ENCODE measurements around the gene WDR27.

Gene WDR27

DNA sequence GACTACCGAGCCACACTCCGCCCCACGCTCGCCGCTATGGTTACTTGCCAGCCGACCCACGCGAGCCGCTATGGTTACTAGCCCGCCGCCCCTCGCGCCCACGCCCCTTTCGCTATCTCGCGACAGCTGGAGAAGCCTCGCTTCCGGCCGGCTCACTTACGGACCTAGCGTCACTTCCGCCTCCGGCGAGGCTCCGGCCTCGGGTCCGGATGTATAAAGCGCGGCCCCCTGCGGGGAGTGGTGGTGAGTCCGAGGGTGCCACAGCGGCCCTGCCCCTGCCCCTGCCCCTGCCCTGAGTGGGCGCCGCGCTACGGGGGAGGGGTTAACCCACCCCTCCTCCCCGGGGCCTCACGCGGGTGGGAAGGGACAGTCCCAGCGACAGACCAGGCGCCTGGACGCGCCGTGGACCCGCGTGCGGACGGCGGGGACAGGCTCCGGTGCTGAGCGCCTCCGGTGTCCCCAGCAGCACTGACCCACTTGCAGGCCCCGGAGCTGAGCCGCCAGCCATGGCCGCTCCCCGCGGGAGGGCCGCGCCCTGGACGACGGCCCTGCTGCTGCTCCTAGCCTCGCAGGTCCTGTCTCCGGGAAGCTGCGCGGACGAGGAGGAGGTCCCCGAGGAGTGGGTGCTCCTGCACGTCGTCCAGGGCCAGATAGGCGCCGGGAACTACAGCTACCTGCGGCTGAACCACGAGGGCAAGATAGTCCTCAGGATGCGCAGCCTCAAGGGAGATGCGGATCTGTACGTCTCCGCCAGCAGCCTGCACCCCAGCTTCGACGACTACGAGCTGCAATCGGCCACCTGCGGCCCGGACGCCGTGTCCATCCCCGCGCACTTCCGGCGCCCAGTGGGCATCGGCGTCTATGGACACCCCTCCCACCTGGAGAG, at the start of gene WDR27, which contains the start of gene C6orf120:
Gene WDR27 (minus strand): TSS at position 76 of the 886 bp plus-strand sequence. CDS start 13,024 bp downstream, outside the sequence.
Gene C6orf120 (plus strand): TSS at position 173 of the 886 bp plus-strand sequence. CDS start 334 bp downstream, at position 507.
- peak within 1 kb of the TSS; percentile 82 for H2AFZ ChIP-seq (ENCODE audit: low read depth, low read length)
- peaks cover 39% of the 10 kb centered on the region for H3K4me1 ChIP-seq (ENCODE audit: insufficient read depth, low read length)
- H3K36me3 ChIP-seq (ENCODE audit: insufficient read depth, low read length): peaks cover 38% of the 10 kb centered on the region
- no peaks in the 10 kb centered on the region for H3K27me3 ChIP-seq (ENCODE audit: insufficient read depth, low read length)
- peaks cover 2% of the 10 kb centered on the region for H3K9me3 ChIP-seq (ENCODE audit: low read length)
- H3K4me3 ChIP-seq (ENCODE audit: low read length): peak within 1 kb of the TSS; percentile 91

DNA sequence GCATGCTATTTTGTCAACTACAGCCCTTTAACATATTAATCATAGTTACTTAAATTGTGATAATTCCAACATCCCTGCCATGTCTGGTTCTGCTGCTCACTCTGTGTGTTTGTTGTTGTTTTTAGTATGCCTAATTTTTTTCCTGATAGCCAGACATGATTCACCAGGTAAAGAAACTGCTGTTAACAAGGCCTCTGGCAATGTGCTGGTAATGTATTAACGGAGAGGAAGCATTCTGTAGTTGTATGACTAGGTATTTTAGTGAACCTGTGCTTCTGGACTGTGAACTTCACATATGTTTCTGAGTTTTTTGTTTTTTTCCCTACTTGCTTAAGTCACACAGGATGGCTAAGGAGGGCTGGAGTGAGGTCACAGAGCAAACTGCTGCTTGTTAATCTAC, 44.7 kb upstream of the WDR27 start:
- peaks cover 4% of the 10 kb centered on the region for H3K4me1 ChIP-seq (ENCODE audit: insufficient read depth, low read length)
- no peak overlapping the region for H2AFZ ChIP-seq (ENCODE audit: low read depth, low read length)
- H3K9me3 ChIP-seq (ENCODE audit: low read length): peaks cover 4% of the 10 kb centered on the region
- H3K36me3 ChIP-seq (ENCODE audit: insufficient read depth, low read length): no peaks in the 10 kb centered on the region
- no peak overlapping the region for H3K4me3 ChIP-seq (ENCODE audit: low read length)
- no peaks in the 10 kb centered on the region for H3K27me3 ChIP-seq (ENCODE audit: insufficient read depth, low read length)

- Histone ChIP-seq H3K9me3 (ENCODE audit: low read length) (peaks cover 4% of the 10 kb centered on the region), H3K4me1 (ENCODE audit: insufficient read depth, low read length) (peaks cover 4% of the 10 kb centered on the region), H2AFZ (ENCODE audit: low read depth, low read length) (no peak overlapping the region), H3K27me3 (ENCODE audit: insufficient read depth, low read length) (no peaks in the 10 kb centered on the region), H3K4me3 (ENCODE audit: low read length) (no peak overlapping the region), H3K36me3 (ENCODE audit: insufficient read depth, low read length) (no peaks in the 10 kb centered on the region)
These were observed 43.6 kb upstream of the WDR27 start for GRCh38 chr6:169745405-169745804.

DNA sequence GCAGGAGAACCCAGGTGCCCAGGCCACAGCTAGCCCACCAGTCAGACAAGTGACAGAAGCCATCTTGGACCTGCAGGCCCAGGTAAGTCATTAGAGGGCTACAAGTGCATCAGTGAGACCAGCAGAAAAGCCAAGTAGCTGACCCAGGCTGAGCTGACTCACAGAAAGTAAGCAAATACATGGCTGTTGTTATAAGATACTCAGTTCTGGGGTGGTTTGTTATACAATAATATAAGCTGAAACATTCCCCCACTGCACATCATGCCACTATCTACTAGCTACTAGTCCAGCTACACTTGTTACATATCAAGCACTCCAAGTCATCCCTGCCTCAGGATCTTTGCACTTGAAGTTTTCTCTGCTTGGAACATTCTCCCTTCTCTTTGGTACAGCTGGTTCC, 39.5 kb upstream of the WDR27 start:
- Histone ChIP-seq H3K36me3 (ENCODE audit: insufficient read depth, low read length) (no peaks in the 10 kb centered on the region), H2AFZ (ENCODE audit: low read depth, low read length) (no peak overlapping the region), H3K9me3 (ENCODE audit: low read length) (no peaks in the 10 kb centered on the region), H3K4me3 (ENCODE audit: low read length) (no peak overlapping the region), H3K4me1 (ENCODE audit: insufficient read depth, low read length) (no peaks in the 10 kb centered on the region), H3K27me3 (ENCODE audit: insufficient read depth, low read length) (no peaks in the 10 kb centered on the region)

GRCh38 chr6:169738976-169739529, 37.2 kb upstream of the WDR27 start:
- Histone ChIP-seq H3K36me3 (ENCODE audit: insufficient read depth, low read length) (no peaks in the 10 kb centered on the region), H3K4me1 (ENCODE audit: insufficient read depth, low read length) (no peaks in the 10 kb centered on the region), H3K4me3 (ENCODE audit: low read length) (no peak overlapping the region), H3K27me3 (ENCODE audit: insufficient read depth, low read length) (no peaks in the 10 kb centered on the region), H3K9me3 (ENCODE audit: low read length) (no peaks in the 10 kb centered on the region), H2AFZ (ENCODE audit: low read depth, low read length) (no peak overlapping the region)

GRCh38 chr6:169738204-169738975, 36.6 kb upstream of the WDR27 start:
- no peaks in the 10 kb centered on the region for H3K36me3 ChIP-seq (ENCODE audit: insufficient read depth, low read length)
- no peak overlapping the region for H3K4me3 ChIP-seq (ENCODE audit: low read length)
- no peaks in the 10 kb centered on the region for H3K27me3 ChIP-seq (ENCODE audit: insufficient read depth, low read length)
- H3K4me1 ChIP-seq (ENCODE audit: insufficient read depth, low read length): no peaks in the 10 kb centered on the region
- H3K9me3 ChIP-seq (ENCODE audit: low read length): no peaks in the 10 kb centered on the region
- no peak overlapping the region for H2AFZ ChIP-seq (ENCODE audit: low read depth, low read length)

DNA sequence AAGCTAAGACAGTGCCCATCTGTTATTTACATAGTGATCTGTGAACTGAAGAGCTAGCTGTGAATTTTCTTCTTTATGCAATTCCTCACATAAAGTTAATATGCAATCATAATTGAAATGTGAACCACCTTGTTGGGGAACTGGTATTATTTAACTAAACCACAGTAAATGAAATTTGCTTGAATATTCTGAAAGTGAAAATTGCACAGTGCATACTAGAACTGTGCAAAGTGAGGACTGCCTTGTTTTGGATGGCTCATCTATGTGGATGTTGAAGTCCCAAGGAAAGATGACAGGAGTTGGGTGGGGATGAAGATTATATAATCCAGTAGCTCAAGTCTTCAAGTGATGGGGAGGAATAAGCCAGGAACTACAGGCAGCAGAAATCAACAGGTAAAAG, 28.1 kb upstream of the WDR27 start:
- Histone ChIP-seq H2AFZ (ENCODE audit: low read depth, low read length) (no peak overlapping the region), H3K27me3 (ENCODE audit: insufficient read depth, low read length) (no peaks in the 10 kb centered on the region), H3K4me3 (ENCODE audit: low read length) (no peak overlapping the region), H3K4me1 (ENCODE audit: insufficient read depth, low read length) (peaks cover 14% of the 10 kb centered on the region), H3K9me3 (ENCODE audit: low read length) (no peaks in the 10 kb centered on the region), H3K36me3 (ENCODE audit: insufficient read depth, low read length) (no peaks in the 10 kb centered on the region)

GRCh38 chr6:169726963-169727362, 25.1 kb upstream of the WDR27 start:
- no peaks in the 10 kb centered on the region for H3K9me3 ChIP-seq (ENCODE audit: low read length)
- H3K4me3 ChIP-seq (ENCODE audit: low read length): no peak overlapping the region
- no peaks in the 10 kb centered on the region for H3K27me3 ChIP-seq (ENCODE audit: insufficient read depth, low read length)
- peaks cover 23% of the 10 kb centered on the region for H3K4me1 ChIP-seq (ENCODE audit: insufficient read depth, low read length)
- no peaks in the 10 kb centered on the region for H3K36me3 ChIP-seq (ENCODE audit: insufficient read depth, low read length)
- no peak overlapping the region for H2AFZ ChIP-seq (ENCODE audit: low read depth, low read length)

DNA sequence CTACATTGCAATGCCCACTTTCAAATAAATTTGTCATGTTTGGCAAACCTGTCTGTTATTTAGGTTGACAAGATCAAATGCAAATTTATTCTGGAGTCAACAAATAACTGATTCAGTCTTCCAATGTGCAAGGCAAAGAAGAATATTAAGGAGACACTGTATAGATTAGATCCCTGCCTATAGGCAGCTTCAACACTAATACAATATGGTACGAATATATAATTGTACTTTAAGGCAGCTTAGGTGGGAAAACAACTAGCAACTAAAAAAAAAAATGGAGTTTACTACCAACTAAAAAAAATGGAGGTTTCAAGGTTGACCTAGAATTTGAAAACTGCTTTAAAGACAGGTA, 24.2 kb upstream of the WDR27 start:
- Histone ChIP-seq H3K27me3 (ENCODE audit: insufficient read depth, low read length) (no peaks in the 10 kb centered on the region), H3K4me3 (ENCODE audit: low read length) (peak overlapping the region; percentile 81), H3K4me1 (ENCODE audit: insufficient read depth, low read length) (peaks cover 33% of the 10 kb centered on the region), H2AFZ (ENCODE audit: low read depth, low read length) (no peak overlapping the region), H3K36me3 (ENCODE audit: insufficient read depth, low read length) (no peaks in the 10 kb centered on the region), H3K9me3 (ENCODE audit: low read length) (no peaks in the 10 kb centered on the region)

DNA sequence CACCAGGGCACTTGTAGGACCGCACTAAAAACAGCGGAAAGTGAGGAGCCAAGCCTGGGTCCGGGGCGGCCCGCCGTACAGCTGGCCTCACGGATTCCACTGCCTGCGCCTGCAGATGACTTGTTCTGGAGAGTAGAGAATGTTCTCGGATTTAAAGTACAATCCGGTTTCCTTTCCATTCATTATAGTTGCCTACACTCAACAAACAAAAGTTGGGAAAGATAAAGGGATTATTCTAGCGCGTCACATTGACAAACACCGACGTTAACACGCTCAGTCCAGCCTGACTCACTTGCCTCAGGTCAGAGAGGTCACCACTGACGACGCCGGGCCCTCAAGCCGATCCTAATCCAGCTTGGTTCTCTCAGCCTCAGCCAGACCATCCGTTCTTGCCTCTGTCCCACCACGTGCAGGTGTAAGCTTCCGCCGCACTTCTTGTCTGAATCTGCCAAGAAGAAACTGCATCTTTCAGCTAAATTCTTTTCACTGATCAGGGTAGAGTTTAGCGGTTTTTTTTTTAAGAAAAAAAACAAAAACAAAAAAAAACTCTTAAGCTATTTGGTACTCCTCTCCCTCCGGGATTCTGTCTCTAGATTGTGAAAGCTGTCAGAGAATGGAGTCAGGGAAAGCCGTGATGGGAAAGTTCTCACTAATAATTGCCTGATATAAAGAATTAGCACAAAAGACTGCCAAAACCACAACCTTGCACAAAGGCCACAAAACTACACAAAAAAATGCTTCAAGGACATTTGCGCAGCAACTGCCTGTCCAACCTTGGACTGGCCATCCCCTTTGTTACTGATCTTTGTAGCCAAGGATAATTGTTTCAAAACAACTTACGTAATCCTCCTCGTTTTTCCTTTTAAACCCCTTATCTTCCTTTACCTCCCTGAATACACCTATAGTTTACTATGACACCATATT, 23.6 kb upstream of the WDR27 start:
- H3K4me3 ChIP-seq (ENCODE audit: low read length): peak overlapping the region; percentile 81
- H2AFZ ChIP-seq (ENCODE audit: low read depth, low read length): peak overlapping the region; percentile 37
- no peaks in the 10 kb centered on the region for H3K27me3 ChIP-seq (ENCODE audit: insufficient read depth, low read length)

GRCh38 chr6:169724494-169725124, 22.8 kb upstream of the WDR27 start, which contains the start of gene PHF10:
Gene PHF10, minus strand, starts transcription at chr6:169724500. Its CDS starts 569 bp downstream, at chr6:169723931.
- H3K4me1 ChIP-seq (ENCODE audit: insufficient read depth, low read length): peaks cover 38% of the 10 kb centered on the region
- no peaks in the 10 kb centered on the region for H3K9me3 ChIP-seq (ENCODE audit: low read length)
- peak within 1 kb of the TSS; percentile 90 for H3K4me3 ChIP-seq (ENCODE audit: low read length)
- H3K27me3 ChIP-seq (ENCODE audit: insufficient read depth, low read length): no peaks in the 10 kb centered on the region
- peak within 1 kb of the TSS; percentile 37 for H2AFZ ChIP-seq (ENCODE audit: low read depth, low read length)
- H3K36me3 ChIP-seq (ENCODE audit: insufficient read depth, low read length): peaks cover 7% of the 10 kb centered on the region

More for the DNA sequence above, 23.6 kb upstream of the WDR27 start:
- H3K9me3 ChIP-seq (ENCODE audit: low read length): no peaks in the 10 kb centered on the region
- H3K4me1 ChIP-seq (ENCODE audit: insufficient read depth, low read length): peaks cover 36% of the 10 kb centered on the region
- peaks cover 2% of the 10 kb centered on the region for H3K36me3 ChIP-seq (ENCODE audit: insufficient read depth, low read length)

DNA sequence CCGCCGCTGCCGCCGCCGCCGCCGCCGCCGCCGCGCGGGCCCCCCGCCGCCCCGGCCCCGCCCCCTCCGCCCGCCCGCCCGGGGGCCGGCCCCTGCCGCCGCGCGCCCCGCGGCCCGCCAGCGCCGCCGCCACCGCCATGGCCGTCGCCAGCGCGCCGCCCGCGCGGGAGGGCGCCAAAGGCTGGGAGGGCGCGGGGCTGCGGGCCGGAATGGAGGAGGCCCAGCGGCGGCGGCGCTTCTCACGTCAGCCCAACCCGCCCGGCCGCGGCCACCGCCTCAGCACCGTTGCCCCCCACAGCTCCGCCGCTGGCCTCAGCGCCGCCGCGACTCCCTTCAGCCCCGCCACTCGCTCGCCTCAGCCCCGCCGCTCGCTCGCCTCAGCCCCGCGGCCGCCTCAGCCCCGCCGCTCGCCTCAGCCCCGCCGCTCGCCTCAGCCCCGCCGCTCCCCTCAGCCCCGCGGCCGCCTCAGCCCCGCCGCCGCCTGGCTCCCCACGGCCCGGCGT, 22.2 kb upstream of the WDR27 start:
- H3K36me3 ChIP-seq (ENCODE audit: insufficient read depth, low read length): peaks cover 11% of the 10 kb centered on the region
- H2AFZ ChIP-seq (ENCODE audit: low read depth, low read length): no peak overlapping the region
- H3K9me3 ChIP-seq (ENCODE audit: low read length): no peaks in the 10 kb centered on the region
- peak overlapping the region; percentile 55 for H3K4me3 ChIP-seq (ENCODE audit: low read length)
- no peaks in the 10 kb centered on the region for H3K27me3 ChIP-seq (ENCODE audit: insufficient read depth, low read length)
- H3K4me1 ChIP-seq (ENCODE audit: insufficient read depth, low read length): peaks cover 38% of the 10 kb centered on the region
